ENCODE measurements around the gene HOXD9. TPM values are rescaled to one million over a fixed set of nuclear protein-coding genes. Genes with fewer than 3 reads are reported as not detected.

The HOXD9 gene
- total RNA-seq, 2 experiments from 2014 or later: not detected

DNA sequence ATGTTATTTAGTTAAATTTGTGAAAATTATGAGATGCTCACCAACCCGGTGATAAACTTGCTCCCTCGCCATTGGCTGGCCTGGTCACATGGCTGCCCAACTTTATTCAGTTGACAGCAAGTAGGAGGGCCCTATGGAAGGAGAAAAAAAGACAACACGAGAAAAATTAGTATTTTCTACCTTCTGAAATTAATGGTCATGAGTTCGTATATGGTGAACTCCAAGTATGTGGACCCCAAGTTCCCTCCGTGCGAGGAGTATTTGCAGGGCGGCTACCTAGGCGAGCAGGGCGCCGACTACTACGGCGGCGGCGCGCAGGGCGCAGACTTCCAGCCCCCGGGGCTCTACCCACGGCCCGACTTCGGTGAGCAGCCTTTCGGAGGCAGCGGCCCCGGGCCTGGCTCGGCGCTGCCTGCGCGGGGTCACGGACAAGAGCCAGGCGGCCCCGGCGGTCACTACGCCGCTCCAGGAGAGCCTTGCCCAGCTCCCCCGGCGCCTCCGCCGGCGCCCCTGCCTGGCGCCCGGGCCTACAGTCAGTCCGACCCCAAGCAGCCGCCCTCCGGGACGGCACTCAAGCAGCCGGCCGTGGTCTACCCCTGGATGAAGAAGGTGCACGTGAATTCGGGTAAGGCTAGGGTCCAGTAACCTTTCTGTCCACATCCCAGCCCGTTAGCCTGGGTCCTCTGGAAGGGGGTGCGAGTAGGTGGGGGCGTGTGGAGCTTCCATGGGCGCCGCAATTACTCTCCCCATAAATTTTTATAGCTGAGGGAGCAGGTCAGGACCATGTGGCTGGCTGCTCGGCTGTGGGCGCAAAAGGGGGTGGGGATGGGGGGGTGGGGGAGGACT, 29.1 kb downstream of the HOXD9 start, which contains the start of gene HOXD4:
Gene HOXD4, plus strand, starts transcription at position 109 of the 846 bp plus-strand sequence. Its CDS starts 84 bp downstream, at position 193.
- CTCF ChIA-PET: interaction anchor here (1.1 to 1.9 kb wide), 3 partner anchors 11 to 25 kb away, joined by 3 to 15 read pairs (median 4); no protein-coding TSS in a partner anchor

DNA sequence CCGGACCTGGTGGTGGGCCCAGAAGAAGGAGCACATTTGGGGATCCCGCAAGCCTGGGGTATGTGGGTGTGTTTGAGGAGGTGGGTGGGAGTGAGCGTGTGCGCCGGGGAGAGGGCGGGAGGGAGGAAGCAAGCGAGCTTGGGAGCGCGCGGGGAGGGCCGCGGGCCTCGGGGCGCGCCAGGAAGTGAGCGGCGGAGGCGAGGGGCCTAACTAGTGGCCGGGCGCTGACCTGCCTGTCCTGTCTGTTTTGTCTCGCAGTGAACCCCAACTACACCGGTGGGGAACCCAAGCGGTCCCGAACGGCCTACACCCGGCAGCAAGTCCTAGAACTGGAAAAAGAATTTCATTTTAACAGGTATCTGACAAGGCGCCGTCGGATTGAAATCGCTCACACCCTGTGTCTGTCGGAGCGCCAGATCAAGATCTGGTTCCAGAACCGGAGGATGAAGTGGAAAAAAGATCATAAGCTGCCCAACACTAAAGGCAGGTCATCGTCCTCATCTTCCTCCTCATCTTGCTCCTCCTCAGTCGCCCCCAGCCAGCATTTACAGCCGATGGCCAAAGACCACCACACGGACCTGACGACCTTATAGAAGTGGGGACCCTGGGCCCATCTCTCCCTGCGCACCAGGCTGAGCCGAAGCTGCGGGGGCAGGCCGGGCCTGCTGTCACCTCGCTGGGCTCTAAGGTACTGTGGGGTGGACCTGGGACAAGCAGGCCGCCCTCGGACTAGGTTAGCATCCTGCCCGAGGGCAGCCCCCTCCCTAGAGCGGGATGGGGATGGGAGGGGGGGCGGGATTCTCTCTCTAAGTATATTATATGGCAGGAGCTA, 30.0 kb downstream of the HOXD9 start:
- Mint-ChIP-seq H3K27me3 (peaks cover 91% of the 10 kb centered on the region), H3K4me1 (peaks cover 2% of the 10 kb centered on the region), H3K27ac (no peak overlapping the region), H3K36me3 (no peaks in the 10 kb centered on the region), H3K9me3 (ENCODE audit: low read depth) (no peaks in the 10 kb centered on the region), H3K4me3 (no peak overlapping the region)
- CTCF ChIA-PET: interaction anchor here (1.1 to 1.3 kb wide), 2 partner anchors 20 to 401 kb away, joined by 3 to 4 read pairs; no protein-coding TSS in a partner anchor
- no peak for DNase-seq
- ATAC-seq: no peak

More for the DNA sequence above, 29.1 kb downstream of the HOXD9 start, which contains the start of gene HOXD4:
- ATAC-seq: no peak
- no peaks in the 10 kb centered on the region for H3K36me3 Mint-ChIP-seq
- no peaks in the 10 kb centered on the region for H3K4me1 Mint-ChIP-seq
- H3K27me3 Mint-ChIP-seq: peaks cover 95% of the 10 kb centered on the region
- DNase-seq: no peak
- no peaks in the 10 kb centered on the region for H3K9me3 Mint-ChIP-seq (ENCODE audit: low read depth)
- H3K4me3 Mint-ChIP-seq: no peak within 1 kb of the TSS
- H3K27ac Mint-ChIP-seq: no peak within 1 kb of the TSS

DNA sequence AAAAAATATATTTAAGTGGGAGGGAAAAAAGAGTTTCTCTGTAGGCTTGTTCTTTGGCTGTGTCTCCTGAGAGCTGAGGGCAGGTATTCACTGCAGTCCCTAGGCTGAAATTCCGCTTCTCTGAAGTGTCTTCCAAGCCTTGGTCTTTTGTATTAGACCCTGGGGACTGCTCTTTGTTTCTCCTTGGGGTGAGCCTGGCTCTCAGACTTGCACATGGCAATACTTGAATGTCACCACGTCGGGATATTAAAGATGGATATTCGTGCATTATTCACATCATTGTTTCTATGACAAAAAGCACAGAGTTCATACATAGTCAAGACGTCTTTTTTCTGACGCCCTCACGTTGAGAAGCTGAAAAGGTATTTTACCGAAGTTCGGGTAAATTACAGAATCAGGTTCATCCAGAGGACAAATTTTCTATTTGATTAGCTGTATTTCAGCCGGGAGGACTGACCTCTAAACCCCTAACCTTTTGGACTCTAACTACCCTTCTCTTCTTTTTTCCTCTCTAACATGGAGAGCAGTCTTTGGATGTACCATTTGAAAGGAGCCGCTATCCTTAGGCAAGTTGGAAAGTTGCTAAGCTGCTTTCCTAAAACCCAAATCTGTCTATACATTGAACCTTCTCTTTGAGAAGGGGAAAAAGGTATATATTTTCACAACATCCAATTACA, 32.2 kb downstream of the HOXD9 start:
- H3K36me3 Mint-ChIP-seq: peaks cover 2% of the 10 kb centered on the region
- no peak for DNase-seq
- no peak overlapping the region for H3K27ac Mint-ChIP-seq
- ATAC-seq: no peak
- H3K4me3 Mint-ChIP-seq: no peak overlapping the region
- CTCF ChIA-PET: interaction anchor here (1.1 to 2.7 kb wide), 4 partner anchors 10 to 400 kb away, joined by 4 to 14 read pairs (median 6); no protein-coding TSS in a partner anchor
- H3K27me3 Mint-ChIP-seq: peaks cover 87% of the 10 kb centered on the region
- peaks cover 4% of the 10 kb centered on the region for H3K4me1 Mint-ChIP-seq
- H3K9me3 Mint-ChIP-seq (ENCODE audit: low read depth): no peaks in the 10 kb centered on the region

DNA sequence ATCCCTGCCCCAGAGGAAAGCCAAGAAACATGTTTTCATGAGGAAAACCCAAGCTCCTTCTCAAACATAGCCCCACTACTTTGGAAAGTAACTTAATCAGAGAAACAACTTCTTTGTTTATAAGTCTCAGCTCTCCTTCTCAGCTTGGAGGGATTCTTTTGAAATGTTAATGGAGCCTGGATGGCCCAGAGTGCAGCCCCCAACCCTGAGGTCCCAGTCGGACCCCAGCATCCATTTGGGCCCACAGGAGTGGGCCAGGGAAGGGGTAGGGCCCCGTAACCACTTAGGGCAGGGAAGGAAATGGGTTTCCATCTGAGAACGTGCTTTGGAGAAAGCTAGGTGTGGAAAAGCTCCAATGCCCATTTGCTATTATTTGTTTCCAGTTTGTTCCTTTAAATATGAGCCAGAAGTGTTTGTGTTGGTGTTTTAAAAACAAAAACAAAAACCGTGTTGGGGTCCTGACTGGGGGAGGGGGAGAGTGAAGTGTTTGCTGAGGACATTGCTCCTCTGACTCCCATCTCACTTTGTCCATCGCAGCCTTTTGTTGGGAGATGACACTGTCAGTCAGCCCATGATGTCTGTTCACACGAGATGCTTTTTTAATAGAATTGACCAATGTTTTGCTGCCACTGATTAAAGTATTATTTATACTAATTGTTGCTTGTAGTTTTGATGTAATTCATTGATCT, 33.0 kb downstream of the HOXD9 start:
- CTCF ChIA-PET: interaction anchor here (1.0 to 2.7 kb wide), 6 partner anchors 15 to 482 kb away, joined by 3 to 14 read pairs (median 4); no protein-coding TSS in a partner anchor
- no peak for DNase-seq
- H3K27me3 Mint-ChIP-seq: peaks cover 87% of the 10 kb centered on the region
- H3K9me3 Mint-ChIP-seq (ENCODE audit: low read depth): no peaks in the 10 kb centered on the region
- no peak overlapping the region for H3K27ac Mint-ChIP-seq
- peaks cover 2% of the 10 kb centered on the region for H3K36me3 Mint-ChIP-seq
- no peak overlapping the region for H3K4me3 Mint-ChIP-seq
- no peak for ATAC-seq
- peaks cover 4% of the 10 kb centered on the region for H3K4me1 Mint-ChIP-seq

DNA sequence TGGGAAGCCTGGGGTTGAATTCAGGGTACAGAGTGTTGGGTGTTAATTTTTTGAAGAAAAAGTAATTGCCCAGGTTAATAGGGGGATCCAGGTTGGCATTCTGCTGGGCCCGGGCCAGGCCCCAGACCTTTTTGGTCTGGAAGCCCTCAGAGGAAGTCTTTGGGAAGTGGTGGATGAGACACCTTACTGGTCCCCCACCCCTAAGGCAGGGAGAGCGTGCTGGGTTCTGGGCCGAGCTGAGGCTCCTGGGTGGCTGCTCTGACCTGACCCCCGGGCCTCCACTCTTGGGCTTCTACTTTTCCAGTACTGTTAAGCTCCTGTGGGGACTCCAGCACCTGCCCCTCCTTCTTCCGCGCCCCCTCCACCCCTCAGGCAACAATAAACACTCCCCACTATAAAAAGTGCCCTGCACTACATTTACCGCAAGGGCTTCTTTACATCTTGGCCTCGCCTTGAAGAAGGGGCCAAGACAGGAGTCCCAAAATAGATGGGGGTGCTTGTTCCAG, 33.8 kb downstream of the HOXD9 start:
- DNase-seq: no peak
- H3K4me3 Mint-ChIP-seq: no peak overlapping the region
- CTCF ChIA-PET: interaction anchor here (1.0 to 2.7 kb wide), 4 partner anchors 16 to 482 kb away, joined by 3 to 7 read pairs (median 3); no protein-coding TSS in a partner anchor
- H3K9me3 Mint-ChIP-seq (ENCODE audit: low read depth): no peaks in the 10 kb centered on the region
- no peak overlapping the region for H3K27ac Mint-ChIP-seq
- H3K4me1 Mint-ChIP-seq: peaks cover 4% of the 10 kb centered on the region
- H3K36me3 Mint-ChIP-seq: peaks cover 2% of the 10 kb centered on the region
- ATAC-seq: no peak
- peaks cover 87% of the 10 kb centered on the region for H3K27me3 Mint-ChIP-seq

DNA sequence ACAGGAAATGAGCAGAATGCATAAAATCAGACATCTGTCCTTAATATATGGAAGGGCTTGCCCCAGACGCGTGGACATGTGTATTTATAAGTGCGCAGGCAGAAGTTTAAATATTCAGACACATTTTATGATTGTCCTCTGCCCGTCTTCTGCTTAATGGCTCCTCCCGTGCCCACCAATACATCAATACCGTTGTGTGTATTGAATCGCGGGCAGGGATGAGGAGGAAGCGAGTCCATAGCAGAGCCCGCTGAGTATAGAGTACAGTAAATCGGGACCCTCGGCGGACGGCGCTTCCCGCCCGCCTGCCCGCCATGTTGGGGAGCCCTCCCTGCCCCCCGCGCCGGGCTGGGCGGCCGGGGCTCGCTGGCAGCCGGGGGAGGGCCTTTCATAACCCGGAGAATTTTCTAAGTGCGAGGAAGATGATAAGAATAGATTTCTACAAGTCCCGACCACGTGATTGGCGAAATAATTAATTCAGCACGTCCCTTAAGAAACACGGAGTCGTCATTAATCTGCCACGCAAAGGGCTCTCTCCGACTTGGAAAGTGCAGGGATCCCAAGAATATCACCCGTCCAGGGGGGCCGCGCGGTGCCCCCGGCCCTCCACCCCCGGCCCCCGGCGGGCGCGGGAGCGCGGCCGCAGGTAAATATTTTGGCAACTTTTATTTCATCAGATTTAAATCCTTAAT, 34.4 kb downstream of the HOXD9 start, which contains the start of gene HOXD3:
Gene HOXD3, plus strand, starts transcription at position 501 of the 692 bp plus-strand sequence. CDS start 11,808 bp downstream, outside the sequence.
- peaks cover 2% of the 10 kb centered on the region for H3K36me3 Mint-ChIP-seq
- no peak within 1 kb of the TSS for H3K4me3 Mint-ChIP-seq
- CTCF ChIA-PET: interaction anchor here (1.6 kb wide), 1 partner anchor 481 kb away, joined by 3 read pairs; no protein-coding TSS in a partner anchor
- ATAC-seq (no peak), DNase-seq (no peak)
- H3K9me3 Mint-ChIP-seq (ENCODE audit: low read depth): no peaks in the 10 kb centered on the region
- H3K27ac Mint-ChIP-seq: peak within 1 kb of the TSS; percentile 22
- H3K27me3 Mint-ChIP-seq: peaks cover 88% of the 10 kb centered on the region
- peaks cover 4% of the 10 kb centered on the region for H3K4me1 Mint-ChIP-seq

DNA sequence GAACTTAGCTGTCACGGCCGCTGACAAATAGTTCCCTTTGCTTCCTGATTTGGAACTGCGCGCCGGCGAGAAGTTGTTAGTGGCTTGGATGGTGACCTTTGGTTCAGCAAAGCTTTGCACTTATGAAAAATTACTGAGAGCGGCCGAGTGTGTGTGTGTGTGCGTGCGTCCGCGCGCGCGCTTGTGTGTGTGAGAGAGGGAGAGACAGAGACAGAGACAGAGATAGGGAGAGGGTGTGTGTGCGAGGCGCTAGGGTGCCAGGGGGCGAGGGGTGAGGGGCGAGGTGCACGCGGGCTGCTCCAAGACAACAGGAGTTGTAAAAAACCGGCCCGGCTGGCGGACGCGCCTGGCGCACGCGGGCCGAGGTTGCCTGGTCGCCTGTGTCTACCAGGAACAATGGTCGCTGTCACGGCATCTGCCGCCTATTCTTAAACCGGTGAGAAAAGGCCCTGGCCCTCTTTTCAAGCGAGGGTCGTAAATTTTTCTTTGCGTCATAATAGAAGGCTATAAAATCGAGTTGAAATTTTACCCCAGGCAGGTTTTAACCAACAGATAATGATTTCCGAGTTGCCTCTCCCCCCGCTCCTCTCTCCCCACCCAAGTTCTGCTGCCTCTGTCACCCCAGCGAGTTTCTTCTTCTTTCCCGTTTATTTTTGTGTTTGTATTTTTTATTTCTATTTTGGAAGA, 35.1 kb downstream of the HOXD9 start:
- H3K27ac Mint-ChIP-seq: peak overlapping the region; percentile 22
- no peak for DNase-seq
- H3K4me1 Mint-ChIP-seq: peaks cover 4% of the 10 kb centered on the region
- H3K4me3 Mint-ChIP-seq: no peak overlapping the region
- peaks cover 90% of the 10 kb centered on the region for H3K27me3 Mint-ChIP-seq
- ATAC-seq: no peak
- H3K36me3 Mint-ChIP-seq: peaks cover 2% of the 10 kb centered on the region
- no peaks in the 10 kb centered on the region for H3K9me3 Mint-ChIP-seq (ENCODE audit: low read depth)
- CTCF ChIA-PET: interaction anchor here (1.6 kb wide), 1 partner anchor 480 kb away, joined by 3 read pairs; no protein-coding TSS in a partner anchor

DNA sequence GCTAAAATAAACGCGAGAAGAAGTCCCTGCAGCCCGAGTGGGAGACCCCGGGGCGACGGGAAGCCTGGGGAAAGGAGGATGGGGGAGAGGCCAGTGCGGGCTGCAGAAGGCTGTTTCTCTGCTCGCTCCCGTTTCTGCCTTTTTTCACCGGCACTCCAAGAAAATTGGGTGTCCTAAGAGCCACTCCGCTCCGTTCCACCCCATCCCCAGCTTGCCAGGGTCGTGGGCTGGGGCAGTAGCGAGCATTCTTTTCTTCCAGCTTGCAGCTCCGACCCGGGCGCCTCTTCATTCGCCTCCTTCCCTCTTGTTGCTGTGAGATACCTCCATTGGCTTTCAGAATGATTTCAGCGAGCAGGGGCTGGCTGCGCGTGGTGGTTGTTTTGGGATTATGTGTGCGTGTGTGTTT, 35.7 kb downstream of the HOXD9 start:
- peaks cover 4% of the 10 kb centered on the region for H3K4me1 Mint-ChIP-seq
- CTCF ChIA-PET: no interaction called here
- DNase-seq (no peak), ATAC-seq (no peak)
- peaks cover 2% of the 10 kb centered on the region for H3K36me3 Mint-ChIP-seq
- peaks cover 88% of the 10 kb centered on the region for H3K27me3 Mint-ChIP-seq
- H3K9me3 Mint-ChIP-seq (ENCODE audit: low read depth): no peaks in the 10 kb centered on the region
- peak overlapping the region; percentile 46 for H3K27ac Mint-ChIP-seq
- no peak overlapping the region for H3K4me3 Mint-ChIP-seq

DNA sequence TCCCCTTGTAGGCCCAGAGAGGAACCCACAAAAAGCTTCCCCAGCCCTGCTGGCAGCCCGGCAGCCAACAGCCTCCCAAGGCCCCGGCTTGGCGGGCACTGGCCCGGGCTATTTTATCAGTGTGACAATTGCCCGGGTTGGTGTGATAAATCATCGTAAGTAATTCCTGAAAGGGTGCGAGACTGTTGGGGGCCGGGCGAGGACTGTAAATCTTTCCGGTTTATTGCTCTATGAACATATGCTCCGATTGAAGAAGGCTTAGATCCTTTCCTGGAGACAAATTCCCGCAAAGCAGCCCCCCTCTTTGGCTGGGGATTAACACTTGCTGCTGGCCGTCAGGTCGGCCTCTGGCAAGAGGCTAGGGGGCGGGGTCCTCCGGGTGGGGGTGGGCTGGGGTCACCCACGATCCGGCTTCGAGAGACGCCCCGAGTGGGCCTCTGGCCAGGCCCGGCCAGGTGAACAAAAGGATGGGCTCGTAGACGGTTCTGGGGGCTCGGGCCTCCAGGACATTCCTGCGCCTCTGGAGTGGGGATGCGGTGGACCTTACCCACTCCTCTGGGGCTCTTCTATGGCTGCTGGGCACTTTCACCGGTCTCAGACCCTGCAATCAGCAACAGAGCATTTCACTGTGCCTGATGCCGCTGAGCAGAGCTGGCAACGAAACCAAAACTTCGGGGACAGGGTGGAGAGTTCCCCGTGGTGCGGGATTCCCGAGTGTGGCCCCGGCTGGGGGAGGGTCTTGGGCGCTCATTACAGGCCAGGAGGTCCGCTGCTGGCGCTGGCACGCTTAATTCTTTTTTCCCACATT, 36.5 kb downstream of the HOXD9 start:
- Mint-ChIP-seq H3K27ac (peak overlapping the region; percentile 28), H3K4me1 (peaks cover 4% of the 10 kb centered on the region), H3K36me3 (peaks cover 2% of the 10 kb centered on the region), H3K9me3 (ENCODE audit: low read depth) (no peaks in the 10 kb centered on the region), H3K27me3 (peaks cover 88% of the 10 kb centered on the region), H3K4me3 (no peak overlapping the region)
- ATAC-seq (no peak), DNase-seq (no peak)
- CTCF ChIA-PET: no interaction called here

DNA sequence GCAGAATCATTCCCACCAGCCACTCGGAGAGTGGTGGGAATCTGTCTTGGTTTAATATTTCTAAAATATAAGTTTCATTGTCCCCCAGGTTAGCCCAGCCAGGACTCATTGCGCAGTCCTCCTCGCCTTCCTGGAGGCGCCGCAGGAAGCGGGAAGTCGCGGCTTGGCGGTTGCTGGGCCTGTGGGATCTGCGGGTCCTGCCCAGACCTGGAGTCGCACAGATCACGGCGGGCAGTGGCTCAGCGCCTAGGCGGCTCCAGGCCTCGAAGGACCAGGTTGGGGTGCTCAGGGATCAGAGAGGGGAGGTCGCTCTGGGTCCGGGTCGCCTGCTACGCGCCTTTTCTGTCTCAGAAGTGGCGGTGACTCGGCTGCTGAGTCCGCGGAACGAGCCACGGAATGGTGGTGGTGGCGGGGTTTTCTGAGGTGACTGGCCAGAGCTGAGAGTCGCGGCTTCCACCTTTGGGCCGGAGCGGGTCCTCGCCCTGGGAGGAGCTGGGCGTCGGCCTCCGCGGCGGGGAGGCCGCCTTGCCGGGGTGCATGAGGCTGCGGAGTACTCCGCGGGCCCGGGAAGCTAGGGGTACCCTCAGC, 37.2 kb downstream of the HOXD9 start:
- H3K36me3 Mint-ChIP-seq: peaks cover 4% of the 10 kb centered on the region
- no peaks in the 10 kb centered on the region for H3K9me3 Mint-ChIP-seq (ENCODE audit: low read depth)
- H3K27ac Mint-ChIP-seq: no peak overlapping the region
- CTCF ChIA-PET: interaction anchor here (1.3 kb wide), 1 partner anchor 28 kb away, joined by 3 read pairs; no protein-coding TSS in a partner anchor
- DNase-seq (no peak), ATAC-seq (no peak)
- H3K27me3 Mint-ChIP-seq: peaks cover 89% of the 10 kb centered on the region
- no peak overlapping the region for H3K4me3 Mint-ChIP-seq
- peaks cover 7% of the 10 kb centered on the region for H3K4me1 Mint-ChIP-seq

All from activated CD8-positive, alpha-beta memory T cell treated with anti-CD3 and anti-CD28 coated beads, Interleukin-2, amount 10 ng/mL, durations not matched to agents 7 days and 5 days (primary cell).